Gastrocnemius medialis (tissue), 4 donors: Measurements from ENCODE around the gene MOB3B. TPM values are rescaled to one million over a fixed set of nuclear protein-coding genes. Genes with fewer than 3 reads are reported as not detected.

ENCODE experiments used
- ATAC-seq, 2 donors: fragments of 150-250 bp; one replicate each; pipeline ENCODE4 v1.9.1; 2016
- DNase-seq, 2 donors: peaks; one replicate each; pipeline ENCODE4 v3.0.0-alpha.2; 2019
- H3K27ac ChIP-seq, 4 donors: fragments of 200-600 bp; sonication (generic); 1 replicate in 1 of 4; 2 replicates in 3 of 4; pipeline ENCODE4 v1.5.1; 2016 to 2018; ENCODE audit warnings: mild to moderate bottlenecking in 2 of 4, moderate library complexity in 1 of 4
- H3K27me3 ChIP-seq, 3 donors: fragments of 200-600 bp; sonication (generic) in 2 of 3; 1 replicate in 1 of 3; 2 replicates in 2 of 3; pipeline versions ENCODE4 v1.5.1 to v1.6.0; 2016 to 2019; ENCODE audit warnings: mild to moderate bottlenecking in 1 of 3, moderate library complexity in 1 of 3
- H3K36me3 ChIP-seq, 2 donors: fragments of 200-600 bp; sonication (generic) in 1 of 2; one replicate each; pipeline ENCODE4 v1.5.1; 2017 to 2018
- H3K4me1 ChIP-seq, 2 donors: fragments of 200-600 bp; sonication (generic) in 1 of 2; one replicate each; pipeline ENCODE4 v1.5.1; 2016 to 2017; ENCODE audit warnings: mild to moderate bottlenecking in 2 of 2
- H3K4me3 ChIP-seq, 4 donors: fragments of 200-600 bp; sonication (generic) in 3 of 4; 1 replicate in 1 of 4; 2 replicates in 3 of 4; pipeline ENCODE4 v1.5.1; 2016 to 2019; ENCODE audit warnings: mild to moderate bottlenecking in 2 of 4
- H3K9me3 ChIP-seq, 3 donors: fragments of 200-600 bp; sonication (generic) in 2 of 3; 1 replicate in 1 of 3; 2 replicates in 2 of 3; pipeline ENCODE4 v1.5.1; 2016 to 2019
- POLR2A ChIP-seq, 2 donors: fragments of 450-650 bp; IDR thresholded peaks; one replicate each; pipeline ENCODE4 v1.6.1; 2017; ENCODE audit warnings: antibody characterized with exemption in 2 of 2, mild to moderate bottlenecking in 2 of 2, moderate library complexity in 2 of 2
- in situ Hi-C, 4 donors: fragments of 200-750 bp; cut with MboI; loops; one replicate each; pipeline versions ENCODE4 v1.15.0 to v1.8.0; 2017; ENCODE audit warnings: low sequenced_read_pairs in 4 of 4
- intact Hi-C: fragments of 100-400 bp; cut with DNase I; formaldehyde crosslinking; loops from one replicate; pipeline ENCODE4 v1.15.1; 2023; ENCODE audit warnings: low total_unique reads
- total RNA-seq, 4 donors: library from RNA; depleted of rRNA; stranded (reverse); fragments of >200 nt; gene quantifications; one replicate each; pipeline versions ENCODE4 v1.1.0 to v1.2.3, GENCODE V29; 2016
- TF ChIP-seq, protein P1 (sequence below), 5 experiments: fragments of 450-650 bp in 3 of 5; fragments of 200-600 bp in 2 of 5; sonication (generic) in 2 of 5; IDR thresholded peaks in 4 of 5; conservative IDR thresholded peaks in 1 of 5; 1 replicate in 4 of 5; 2 replicates in 1 of 5; pipeline ENCODE4 v1.5.1; 2016 to 2019; ENCODE audit warnings: antibody characterized with exemption in 5 of 5, mild to moderate bottlenecking in 3 of 5, moderate library complexity in 3 of 5

The MOB3B gene
- total RNA-seq, 4 donors from 2014 or later: 3.4 to 16.3 (median 12.7) TPM

DNA sequence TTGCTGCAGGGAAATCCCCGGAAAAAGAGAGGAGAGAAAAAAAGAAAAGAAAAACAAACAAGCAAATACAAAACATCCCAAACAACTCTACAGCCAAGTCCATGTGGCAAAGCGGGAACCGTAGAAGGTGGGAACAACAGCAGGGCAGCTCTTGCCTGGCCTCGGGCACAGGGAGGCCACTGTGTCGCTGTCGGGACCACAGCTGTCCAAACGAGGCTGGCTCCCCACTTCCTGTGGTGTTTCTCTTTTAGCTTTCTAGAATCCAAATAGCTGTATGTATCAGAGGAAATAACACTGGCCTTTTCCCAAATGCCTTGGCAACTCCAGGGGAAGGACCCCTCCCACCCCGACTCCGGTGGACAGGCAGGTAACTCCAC lies 191.1 kb downstream of the MOB3B start:
- TF ChIP-seq POLR2A (IDR thresholded peaks at IDR 0.05): no peak
- TF ChIP-seq, protein P1, sequence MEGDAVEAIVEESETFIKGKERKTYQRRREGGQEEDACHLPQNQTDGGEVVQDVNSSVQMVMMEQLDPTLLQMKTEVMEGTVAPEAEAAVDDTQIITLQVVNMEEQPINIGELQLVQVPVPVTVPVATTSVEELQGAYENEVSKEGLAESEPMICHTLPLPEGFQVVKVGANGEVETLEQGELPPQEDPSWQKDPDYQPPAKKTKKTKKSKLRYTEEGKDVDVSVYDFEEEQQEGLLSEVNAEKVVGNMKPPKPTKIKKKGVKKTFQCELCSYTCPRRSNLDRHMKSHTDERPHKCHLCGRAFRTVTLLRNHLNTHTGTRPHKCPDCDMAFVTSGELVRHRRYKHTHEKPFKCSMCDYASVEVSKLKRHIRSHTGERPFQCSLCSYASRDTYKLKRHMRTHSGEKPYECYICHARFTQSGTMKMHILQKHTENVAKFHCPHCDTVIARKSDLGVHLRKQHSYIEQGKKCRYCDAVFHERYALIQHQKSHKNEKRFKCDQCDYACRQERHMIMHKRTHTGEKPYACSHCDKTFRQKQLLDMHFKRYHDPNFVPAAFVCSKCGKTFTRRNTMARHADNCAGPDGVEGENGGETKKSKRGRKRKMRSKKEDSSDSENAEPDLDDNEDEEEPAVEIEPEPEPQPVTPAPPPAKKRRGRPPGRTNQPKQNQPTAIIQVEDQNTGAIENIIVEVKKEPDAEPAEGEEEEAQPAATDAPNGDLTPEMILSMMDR (IDR thresholded peaks at IDR 0.05 in 4 of 5, conservative IDR thresholded peaks at IDR 0.05 in 1 of 5): no peak
- Histone ChIP-seq H3K4me1 (peaks cover 10 to 17% of the 10 kb centered on the region in 2 donors), H3K27ac (no peak overlapping the region), H3K36me3 (no peaks in the 10 kb centered on the region), H3K4me3 (no peak overlapping the region), H3K9me3 (no peaks in the 10 kb centered on the region), H3K27me3 (no peaks in the 10 kb centered on the region)
- intact Hi-C loops (loop anchor here (10.0 kb wide), 2 partner anchors 96 to 136 kb away; no protein-coding TSS in a partner anchor), in situ Hi-C loops (loop anchor here in 1 of 4 donors (10.0 kb wide), 1 partner anchor 56 kb away; no protein-coding TSS in a partner anchor)
- ATAC-seq: no peak
- DNase-seq: no peak

DNA sequence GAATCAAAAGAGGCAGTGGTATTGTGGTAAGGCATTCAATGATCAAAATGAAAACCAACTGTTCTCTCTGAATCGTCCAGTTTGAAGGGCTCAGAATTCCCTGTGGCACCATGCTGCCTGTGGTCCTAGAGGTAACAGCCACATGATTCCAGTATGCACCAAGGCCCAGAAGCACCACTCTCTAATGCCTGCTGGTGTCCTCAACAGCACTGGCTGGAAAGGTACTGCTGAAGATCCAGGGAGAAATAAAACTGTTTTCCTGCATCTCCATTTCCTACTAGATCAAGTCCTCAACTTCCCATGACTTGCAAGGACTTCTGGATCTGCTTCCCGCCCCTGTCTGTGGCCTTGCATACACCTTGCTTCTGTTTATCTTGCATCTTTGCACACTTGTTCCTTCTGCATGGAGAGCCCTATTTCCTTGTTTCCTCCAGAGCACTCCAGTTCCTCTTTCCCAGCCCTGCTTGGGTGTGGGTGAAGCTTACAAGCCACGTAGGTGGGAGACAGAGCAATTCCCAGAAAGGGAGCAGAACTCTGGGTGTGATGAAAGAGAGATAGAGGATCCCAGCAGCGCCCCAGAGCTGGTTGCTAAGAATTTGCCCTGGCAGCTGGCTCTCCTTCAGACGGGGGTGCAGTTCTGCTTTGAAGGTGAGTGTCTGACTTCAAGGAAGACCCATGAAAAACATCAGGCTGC lies 191.6 kb downstream of the MOB3B start:
- Histone ChIP-seq H3K4me3 (no peak overlapping the region), H3K9me3 (no peaks in the 10 kb centered on the region), H3K4me1 (peaks cover 14 to 20% of the 10 kb centered on the region in 2 donors), H3K36me3 (no peaks in the 10 kb centered on the region), H3K27ac (no peak overlapping the region), H3K27me3 (no peaks in the 10 kb centered on the region)
- intact Hi-C loops: loop anchor here (2.0 to 10.0 kb wide), 3 partner anchors 13 to 137 kb away; no protein-coding TSS in a partner anchor
- DNase-seq (no peak), ATAC-seq (no peak)
- TF ChIP-seq, protein P1 (IDR thresholded peaks at IDR 0.05 in 4 of 5, conservative IDR thresholded peaks at IDR 0.05 in 1 of 5): no peak
- no peak for TF ChIP-seq POLR2A (IDR thresholded peaks at IDR 0.05)
- in situ Hi-C loops: loop anchor here in 1 of 4 donors (10.0 kb wide), 1 partner anchor 57 kb away; no protein-coding TSS in a partner anchor

- TF ChIP-seq, protein P1 (IDR thresholded peaks at IDR 0.05 in 4 of 5, conservative IDR thresholded peaks at IDR 0.05 in 1 of 5): no peak
- TF ChIP-seq POLR2A (IDR thresholded peaks at IDR 0.05): no peak
- Histone ChIP-seq H3K27ac (no peak overlapping the region), H3K27me3 (no peaks in the 10 kb centered on the region), H3K36me3 (no peaks in the 10 kb centered on the region), H3K4me1 (peaks cover 14 to 20% of the 10 kb centered on the region in 2 donors), H3K9me3 (no peaks in the 10 kb centered on the region), H3K4me3 (no peak overlapping the region)
- DNase-seq: no peak
- in situ Hi-C loops: loop anchor here in 1 of 4 donors (10.0 kb wide), 1 partner anchor 58 kb away; no protein-coding TSS in a partner anchor
- intact Hi-C loops: loop anchor here (2.0 to 10.0 kb wide), 3 partner anchors 14 to 138 kb away; no protein-coding TSS in a partner anchor
- ATAC-seq: no peak
These were observed 192.4 kb downstream of the MOB3B start for GRCh38 chr9:27337236-27337635.

GRCh38 chr9:27336829-27337228 lies 192.8 kb downstream of the MOB3B start:
- H3K27ac ChIP-seq: no peak overlapping the region
- in situ Hi-C loops: loop anchor here in 1 of 4 donors (10.0 kb wide), 1 partner anchor 58 kb away; no protein-coding TSS in a partner anchor
- H3K4me1 ChIP-seq: peaks cover 14 to 20% of the 10 kb centered on the region in 2 donors
- intact Hi-C loops: loop anchor here (2.0 to 10.0 kb wide), 3 partner anchors 14 to 138 kb away; no protein-coding TSS in a partner anchor
- ATAC-seq (no peak), DNase-seq (no peak)
- TF ChIP-seq, protein P1 (IDR thresholded peaks at IDR 0.05 in 4 of 5, conservative IDR thresholded peaks at IDR 0.05 in 1 of 5): no peak
- no peak for TF ChIP-seq POLR2A (IDR thresholded peaks at IDR 0.05)
- no peaks in the 10 kb centered on the region for H3K9me3 ChIP-seq
- H3K27me3 ChIP-seq: no peaks in the 10 kb centered on the region
- H3K4me3 ChIP-seq: no peak overlapping the region
- H3K36me3 ChIP-seq: no peaks in the 10 kb centered on the region
